Skeletal muscle cell (primary cell): ENCODE data around the gene FGF14.
A peak's percentile ranks its signal among the peaks of the same experiment; 100 is the strongest.

Experiments
- DNase-seq: peaks from one replicate; pipeline ENCODE4 v3.0.0-alpha.2; 2010; ENCODE audit warnings: low read depth
- H3K4me3 ChIP-seq: 2 replicates; pipeline ENCODE4 v1.5.1; 2011; ENCODE audit warnings: low read depth, mild to moderate bottlenecking, control low read depth, low read length, moderate library complexity

FGF14 gene

GRCh38 chr13:102316732-102317131 is 85.1 kb downstream of the FGF14 start:
- no peak overlapping the region for H3K4me3 ChIP-seq
- no peak for DNase-seq

- no peak for DNase-seq
- H3K4me3 ChIP-seq = no peak overlapping the region
These were observed 89.0 kb downstream of the FGF14 start for GRCh38 chr13:102312841-102313240.

GRCh38 chr13:102311901-102312300 is 89.9 kb downstream of the FGF14 start:
- no peak for DNase-seq
- no peak overlapping the region for H3K4me3 ChIP-seq

DNA sequence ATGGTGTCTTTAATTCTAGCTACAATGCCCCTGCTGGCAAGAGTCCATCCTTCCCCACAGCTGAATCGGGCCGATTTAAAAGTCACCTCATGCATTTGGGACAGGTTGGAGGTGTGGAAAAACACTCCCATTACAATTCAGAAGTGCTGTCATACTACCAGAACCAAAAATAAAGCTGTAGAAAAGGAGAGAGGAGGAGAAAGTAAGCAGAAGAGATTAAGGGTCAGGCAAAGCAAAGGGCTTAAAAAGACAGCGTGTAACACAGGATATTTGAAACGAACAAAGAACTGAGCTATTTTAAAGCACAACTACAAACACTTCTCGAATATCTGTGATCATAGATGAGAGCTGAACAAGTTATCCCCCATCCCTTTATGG is 90.4 kb downstream of the FGF14 start:
- no peak for DNase-seq
- no peak overlapping the region for H3K4me3 ChIP-seq

- H3K4me3 ChIP-seq = no peak overlapping the region
- peak; percentile 81 for DNase-seq
These were observed 91.0 kb downstream of the FGF14 start for GRCh38 chr13:102310691-102311418.

DNA sequence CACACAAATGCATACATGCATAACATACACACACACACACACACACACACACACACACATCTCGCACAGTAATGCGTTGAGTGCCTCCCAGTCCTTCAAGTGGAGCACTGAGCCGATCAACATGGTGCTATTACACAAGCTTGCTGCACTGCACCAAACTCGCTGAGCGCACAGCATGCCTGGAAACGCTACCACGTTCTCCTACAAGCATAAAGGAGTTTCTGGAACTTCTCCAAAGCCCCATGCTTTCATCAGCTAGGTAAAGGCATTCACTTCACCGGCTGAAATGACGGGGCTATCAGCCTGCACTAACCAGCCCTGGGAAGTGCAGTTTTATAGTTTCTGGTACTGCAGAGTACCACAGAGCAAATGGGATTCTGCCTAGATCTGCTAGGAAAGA is 92.7 kb downstream of the FGF14 start:
- H3K4me3 ChIP-seq = no peak overlapping the region
- no peak for DNase-seq

DNA sequence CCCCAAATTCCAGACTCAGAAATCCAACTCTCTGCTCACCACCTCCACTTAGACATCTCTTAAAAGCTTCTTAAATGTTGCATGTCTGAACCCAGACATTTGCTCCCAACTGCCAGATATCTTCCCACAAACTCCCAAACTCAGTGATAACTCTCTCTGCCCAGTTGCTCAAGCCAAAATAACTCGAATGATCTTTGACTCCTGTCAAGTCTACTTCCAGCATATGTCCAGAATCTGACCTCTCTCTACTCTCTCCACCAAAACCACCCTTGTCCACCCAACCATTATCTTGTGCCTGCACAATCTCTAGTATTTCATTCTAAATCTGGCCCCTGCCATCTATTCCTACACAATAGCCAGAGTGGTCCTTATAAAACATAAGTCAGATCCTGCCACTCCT is 99.3 kb downstream of the FGF14 start:
- H3K4me3 ChIP-seq = no peak overlapping the region

GRCh38 chr13:102300379-102300778 is 101.5 kb downstream of the FGF14 start:
- DNase-seq = no peak
- no peak overlapping the region for H3K4me3 ChIP-seq

More for the DNA sequence above, 99.3 kb downstream of the FGF14 start:
- DNase-seq = no peak

DNA sequence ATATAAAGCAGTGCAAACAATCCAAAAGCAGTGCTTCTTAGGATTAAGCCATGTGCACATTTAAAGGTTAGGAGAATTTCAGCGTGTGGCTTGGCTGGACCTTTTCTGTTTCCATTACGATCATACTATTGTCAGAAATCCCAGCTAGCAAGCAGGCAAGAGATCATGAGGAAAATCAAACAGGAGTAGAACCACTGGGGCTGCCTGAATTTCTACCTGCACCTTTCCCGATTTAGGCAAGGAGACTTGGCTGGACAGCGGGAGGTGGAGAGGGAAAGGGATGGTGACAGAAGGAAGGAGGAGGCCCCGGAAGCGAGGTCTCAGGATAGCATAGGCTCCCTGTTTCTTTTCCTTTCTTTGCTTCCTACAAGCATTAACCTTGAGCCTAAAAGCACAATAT is 102.5 kb downstream of the FGF14 start:
- no peak for DNase-seq
- no peak overlapping the region for H3K4me3 ChIP-seq

GRCh38 chr13:102298051-102298450 is 103.8 kb downstream of the FGF14 start:
- no peak for DNase-seq
- no peak overlapping the region for H3K4me3 ChIP-seq

GRCh38 chr13:102295316-102296048 is 106.4 kb downstream of the FGF14 start:
- no peak overlapping the region for H3K4me3 ChIP-seq
- peak; percentile 85 for DNase-seq

- no peak for DNase-seq
- no peak overlapping the region for H3K4me3 ChIP-seq
These were observed 107.3 kb downstream of the FGF14 start for GRCh38 chr13:102294407-102295018.

DNA sequence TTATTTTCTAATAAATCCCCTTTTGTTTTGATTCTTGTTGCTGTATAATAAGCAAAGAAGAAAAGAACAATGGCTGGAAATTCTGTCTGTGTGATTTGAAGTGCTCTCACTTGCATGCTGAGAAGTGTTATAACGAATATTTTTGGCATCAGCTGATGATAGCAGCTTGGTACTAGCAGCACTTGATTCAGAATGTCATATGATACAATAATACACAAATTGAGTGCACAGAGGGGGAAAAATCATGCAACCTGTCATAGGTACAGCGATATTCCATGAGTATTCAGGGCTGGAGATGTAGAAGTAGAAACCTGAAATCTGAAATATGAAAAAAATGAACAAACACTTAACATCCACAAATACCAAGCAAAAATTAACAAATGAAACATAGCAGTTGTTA is 108.1 kb downstream of the FGF14 start:
- DNase-seq = no peak
- no peak overlapping the region for H3K4me3 ChIP-seq

DNA sequence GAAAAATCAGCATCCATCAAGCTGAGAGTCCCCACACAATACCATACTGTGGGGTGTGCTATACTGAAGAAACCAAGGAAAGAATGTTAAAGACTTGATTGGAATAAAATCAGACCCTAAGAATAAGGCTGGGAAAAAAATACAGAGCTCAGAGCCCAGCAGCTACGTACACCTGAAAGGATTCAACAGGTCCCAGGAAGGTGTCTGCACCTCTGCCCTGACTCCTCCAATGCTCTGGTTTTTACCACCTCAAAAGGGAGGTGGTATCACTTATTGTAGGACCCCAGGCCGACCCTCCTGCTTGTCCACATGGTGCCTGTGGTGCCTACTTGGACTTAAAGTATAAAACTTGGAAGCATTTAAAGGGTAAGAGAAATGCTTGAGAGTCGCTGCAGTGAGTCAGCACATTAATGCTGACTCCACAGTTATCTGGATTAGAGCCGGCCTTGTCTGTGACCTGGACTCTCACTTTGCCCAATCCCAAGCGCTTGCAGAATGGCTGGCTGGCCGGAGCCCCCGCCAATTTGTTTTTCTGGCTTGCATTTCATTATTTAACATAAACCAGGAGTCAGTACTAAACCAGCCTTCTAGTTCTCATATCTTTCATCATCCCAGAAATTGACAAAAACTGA is 110.1 kb downstream of the FGF14 start:
- DNase-seq = no peak
- H3K4me3 ChIP-seq = no peak overlapping the region

- H3K4me3 ChIP-seq = no peak overlapping the region
- no peak for DNase-seq
These were observed 112.2 kb downstream of the FGF14 start for GRCh38 chr13:102289606-102290005.

- H3K4me3 ChIP-seq = no peak overlapping the region
- peak; percentile 94 for DNase-seq
These were observed 115.5 kb downstream of the FGF14 start for GRCh38 chr13:102286326-102286725.

DNA sequence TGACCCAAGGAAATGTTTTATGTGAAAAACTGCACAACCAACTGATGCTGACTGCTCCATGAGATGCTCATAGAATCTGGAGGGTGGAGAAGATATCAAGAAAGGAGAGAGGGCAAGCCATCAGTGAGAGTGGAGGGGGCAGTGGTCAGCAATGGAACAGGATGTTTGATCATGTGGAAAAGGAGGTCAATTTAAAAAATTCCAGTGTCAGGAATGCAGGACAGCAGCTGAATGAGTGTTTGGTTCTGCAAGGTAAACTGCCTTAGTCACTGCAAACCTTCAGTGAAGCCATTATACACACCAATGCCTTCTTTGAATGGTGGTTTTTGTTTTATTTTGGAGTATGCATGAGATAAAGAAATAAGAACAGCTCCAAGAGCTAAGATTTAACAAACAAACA is 121.5 kb downstream of the FGF14 start:
- H3K4me3 ChIP-seq = no peak overlapping the region
- no peak for DNase-seq

- no peak overlapping the region for H3K4me3 ChIP-seq
- peak; percentile 54 for DNase-seq
These were observed 124.6 kb downstream of the FGF14 start for GRCh38 chr13:102277286-102277685.

DNA sequence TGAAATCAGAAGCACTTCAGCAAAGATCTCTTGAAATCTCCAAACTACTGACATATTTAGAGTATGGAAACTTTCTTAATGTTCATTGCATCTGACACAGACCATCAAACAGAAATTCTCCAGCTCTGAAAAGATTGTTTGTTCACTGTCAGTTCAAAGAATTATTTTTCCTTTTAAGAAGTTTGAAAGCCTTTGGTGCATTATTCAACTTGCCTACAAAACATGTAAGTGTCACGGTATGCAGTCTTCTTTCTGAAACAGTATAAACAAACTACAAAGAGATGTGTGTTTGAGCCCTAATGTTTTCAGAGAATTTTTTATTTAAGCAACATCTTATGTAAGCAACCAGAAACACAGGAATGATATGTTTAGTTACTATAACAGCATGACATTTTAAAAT is 125.4 kb downstream of the FGF14 start:
- no peak for DNase-seq
- no peak overlapping the region for H3K4me3 ChIP-seq

GRCh38 chr13:102275969-102276368 is 125.9 kb downstream of the FGF14 start:
- no peak for DNase-seq
- H3K4me3 ChIP-seq = no peak overlapping the region
